ENCODE results near the gene IL15RA. TPM values are rescaled to one million over a fixed set of nuclear protein-coding genes. Genes with fewer than 3 reads are reported as not detected.

The IL15RA gene
- total and polyA plus RNA-seq, 8 donors: 6.7 to 63.0 (median 15.9) TPM

DNA sequence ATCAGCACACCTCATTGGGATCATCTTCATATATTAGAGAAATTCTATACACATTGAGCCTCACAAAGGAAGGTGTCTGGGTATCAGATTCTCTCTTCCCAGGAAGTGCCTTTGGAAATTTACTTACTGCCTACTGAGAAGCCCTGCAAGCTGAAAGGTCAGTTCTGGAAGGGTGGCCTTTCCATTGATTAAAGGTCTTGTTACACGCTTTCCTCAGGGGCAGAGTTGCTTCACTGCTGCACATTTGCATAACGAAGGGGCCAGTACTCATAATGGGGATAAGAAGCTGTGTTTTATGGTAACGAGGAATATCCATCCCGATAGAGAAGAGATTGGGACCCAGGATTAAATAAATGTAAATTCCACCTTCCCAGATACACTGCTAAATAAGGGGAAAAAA, 19.4 kb upstream of the IL15RA start:
- intact Hi-C loops (cut with DNase I; ENCODE audit: low total_unique reads): no loop called here
- DNase-seq: no peak
- 73 to 83% (median 82%) methylated on average over 4 of the region's 4 CpGs for WGBS, 5 donors

DNA sequence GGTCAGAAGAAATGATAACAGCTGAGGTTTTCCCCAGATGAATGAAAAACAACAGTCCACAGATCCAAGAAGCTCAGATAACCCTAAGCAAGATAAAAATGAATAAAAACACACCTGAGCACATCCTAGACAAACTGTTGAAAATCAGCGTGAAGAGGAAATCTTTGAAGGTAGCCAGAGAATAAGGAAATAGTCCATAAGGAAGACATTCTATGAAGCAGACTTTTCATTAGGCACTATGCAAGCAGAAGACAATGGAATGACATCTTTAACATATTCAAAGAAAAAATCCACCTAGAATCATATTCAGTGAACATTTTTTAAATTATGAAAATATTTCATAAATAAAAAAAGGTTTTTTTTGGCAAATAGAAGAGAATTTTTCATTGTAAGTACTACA, 15.1 kb upstream of the IL15RA start:
- no peak for DNase-seq
- WGBS, 5 donors: 87 to 100% (median 95%) methylated on average over 1 of the region's 1 CpG
- H3K27ac ChIP-seq: no peak overlapping the region
- no peaks in the 10 kb centered on the region for H3K27me3 ChIP-seq
- TF ChIP-seq CTCF (IDR thresholded peaks at IDR 0.05) (no peak), EP300 (IDR thresholded peaks at IDR 0.05) (no peak), POLR2AphosphoS5 (IDR thresholded peaks at IDR 0.05) (no peak), POLR2A (IDR thresholded peaks at IDR 0.05) (no peak)
- intact Hi-C loops (cut with DNase I; ENCODE audit: low total_unique reads): no loop called here
- no peak overlapping the region for H3K4me3 ChIP-seq
- no peaks in the 10 kb centered on the region for H3K4me1 ChIP-seq
- H3K9me3 ChIP-seq: peaks cover 0 to 15% (median 6%) of the 10 kb centered on the region in 4 donors
- no peaks in the 10 kb centered on the region for H3K36me3 ChIP-seq

More for the DNA sequence above, 19.4 kb upstream of the IL15RA start:
- Histone ChIP-seq H3K36me3 (no peaks in the 10 kb centered on the region), H3K27ac (no peak overlapping the region), H3K27me3 (peaks cover 0 to 13% (median 0%) of the 10 kb centered on the region in 3 donors), H3K4me3 (no peak overlapping the region), H3K9me3 (peaks cover 0 to 12% (median 4%) of the 10 kb centered on the region in 4 donors), H3K4me1 (no peaks in the 10 kb centered on the region)
- TF ChIP-seq POLR2AphosphoS5 (IDR thresholded peaks at IDR 0.05): no peak
- no peak for TF ChIP-seq EP300 (IDR thresholded peaks at IDR 0.05)
- TF ChIP-seq CTCF (IDR thresholded peaks at IDR 0.05): no peak
- TF ChIP-seq POLR2A (IDR thresholded peaks at IDR 0.05): no peak

DNA sequence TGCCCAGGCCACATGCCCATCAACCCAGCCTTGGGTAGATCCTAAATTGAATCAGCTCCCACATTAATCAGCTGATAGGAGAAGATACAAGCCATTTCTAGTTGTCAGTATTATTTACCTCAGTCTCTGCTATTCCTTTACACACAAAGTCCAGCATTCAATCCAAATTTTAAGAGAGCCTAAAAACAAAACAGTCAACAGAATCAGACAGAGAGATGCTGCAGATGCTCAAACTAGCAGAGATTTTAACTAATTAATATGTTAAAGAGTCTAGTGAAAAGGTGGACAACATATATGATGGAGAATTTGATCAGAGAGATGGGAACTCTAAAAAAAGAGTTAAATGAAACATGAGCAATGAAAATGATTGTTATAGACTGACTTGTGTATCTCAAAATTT, 14.4 kb upstream of the IL15RA start:
- no peaks in the 10 kb centered on the region for H3K4me1 ChIP-seq
- no peaks in the 10 kb centered on the region for H3K36me3 ChIP-seq
- H3K27me3 ChIP-seq: no peaks in the 10 kb centered on the region
- no peak overlapping the region for H3K4me3 ChIP-seq
- intact Hi-C loops (cut with DNase I; ENCODE audit: low total_unique reads): no loop called here
- peaks cover 0 to 15% (median 6%) of the 10 kb centered on the region in 4 donors for H3K9me3 ChIP-seq
- TF ChIP-seq POLR2AphosphoS5 (IDR thresholded peaks at IDR 0.05): no peak
- no peak for TF ChIP-seq EP300 (IDR thresholded peaks at IDR 0.05)
- no peak for TF ChIP-seq CTCF (IDR thresholded peaks at IDR 0.05)
- no peak for TF ChIP-seq POLR2A (IDR thresholded peaks at IDR 0.05)
- DNase-seq: no peak
- H3K27ac ChIP-seq: no peak overlapping the region

DNA sequence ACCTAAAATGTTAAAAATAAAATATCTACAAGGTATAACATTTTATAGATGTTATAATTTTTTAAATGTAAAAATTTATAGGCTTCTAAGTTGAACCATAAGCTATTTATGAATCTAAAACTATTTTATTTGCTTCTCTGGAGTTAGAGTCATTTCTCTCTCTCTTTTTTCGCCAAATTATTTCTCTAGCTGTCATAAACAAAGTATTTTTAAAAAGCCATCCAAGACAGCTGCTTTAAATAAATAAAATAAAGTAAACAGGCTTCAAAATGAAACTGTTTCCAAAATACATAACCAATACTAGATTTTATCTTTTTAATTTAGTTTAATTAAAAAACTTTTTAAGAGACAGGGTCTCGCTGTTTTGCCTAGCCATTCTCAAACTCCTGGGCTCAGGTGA, 12.4 kb upstream of the IL15RA start:
- DNase-seq: no peak
- 76 to 85% (median 78%) methylated on average over 2 of the region's 2 CpGs for WGBS, 5 donors
- Histone ChIP-seq H3K27me3 (no peaks in the 10 kb centered on the region), H3K9me3 (peaks cover 0 to 15% (median 6%) of the 10 kb centered on the region in 4 donors), H3K27ac (peak overlapping the region in 3 of 5 donors; percentile 41 to 60 (median 42)), H3K4me3 (no peak overlapping the region), H3K36me3 (no peaks in the 10 kb centered on the region), H3K4me1 (no peaks in the 10 kb centered on the region)
- intact Hi-C loops (cut with DNase I; ENCODE audit: low total_unique reads): no loop called here
- no peak for TF ChIP-seq CTCF (IDR thresholded peaks at IDR 0.05)
